ENCODE results near the gene RPN2. TPM values are rescaled to one million over a fixed set of nuclear protein-coding genes. Genes with fewer than 3 reads are reported as not detected.

Gene RPN2
- polyA plus RNA-seq, 1 donor (not counting 4 experiments of a cell fraction or from before 2014, with no cell fraction given) = 220 TPM

DNA sequence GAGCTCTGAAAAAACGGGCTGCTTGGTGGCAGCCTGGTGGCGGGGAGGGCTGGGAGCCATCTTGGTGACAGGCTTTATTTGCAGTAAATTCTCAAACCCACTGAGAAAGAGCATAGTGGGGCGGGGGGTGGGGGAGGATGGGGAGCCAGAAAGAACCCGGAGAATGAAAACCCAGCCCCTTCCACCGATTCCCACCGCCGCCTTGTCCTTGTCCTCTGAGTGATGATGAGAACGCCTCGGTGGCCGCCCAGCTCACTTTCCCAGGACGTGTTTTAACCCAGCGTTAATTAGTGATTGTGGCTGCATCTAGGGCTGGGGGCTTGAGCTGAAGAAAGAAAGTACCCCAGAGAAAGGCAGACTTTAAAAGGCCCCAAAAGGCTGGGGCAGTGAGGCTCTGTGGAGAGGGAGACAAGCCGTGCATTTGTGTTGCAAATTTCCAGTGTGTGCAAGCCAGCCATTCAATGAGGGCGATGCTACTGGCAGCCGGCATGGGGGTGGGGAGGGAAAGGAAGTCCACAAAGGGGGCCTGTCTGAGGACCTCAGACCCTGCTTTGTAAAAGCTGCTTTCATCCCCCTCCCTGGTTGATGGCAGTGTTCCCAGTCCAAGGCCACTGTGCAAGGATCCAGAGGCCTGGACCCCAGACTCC is 88.7 kb downstream of the RPN2 start:
- DNase-seq (ENCODE audit: low read depth, low spot score) = no peak
- Histone ChIP-seq H3K9ac (ENCODE audit: control insufficient read depth, extremely low read depth, insufficient read depth, low read length) (no peak overlapping the region), H3K27ac (ENCODE audit: control insufficient read depth, insufficient read depth, low read length) (no peak overlapping the region), H3K9me1 (ENCODE audit: control insufficient read depth, extremely low read depth, insufficient read depth, low read length) (no peaks in the 10 kb centered on the region), H3K79me2 (ENCODE audit: control insufficient read depth, insufficient read depth, low read length) (no peaks in the 10 kb centered on the region), H3K4me1 (ENCODE audit: control insufficient read depth, extremely low read depth, insufficient read depth, low read length) (peaks cover 3% of the 10 kb centered on the region), H3K9me3 (ENCODE audit: control insufficient read depth, low read depth, low read length) (no peaks in the 10 kb centered on the region), H3K4me3 (ENCODE audit: control insufficient read depth in 2 of 3, extremely low read depth in 1 of 3, insufficient read depth in 2 of 3, low read depth in 1 of 3, low read length in 3 of 3) (no peak overlapping the region), H3K36me3 (ENCODE audit: control insufficient read depth in 2 of 2, extremely low read depth in 1 of 2, insufficient read depth in 2 of 2, low read length in 2 of 2) (no peaks in the 10 kb centered on the region), H3K27me3 (ENCODE audit: control insufficient read depth, extremely low read depth, insufficient read depth, low read length) (no peaks in the 10 kb centered on the region), H3K4me2 (ENCODE audit: control insufficient read depth, extremely low read depth, insufficient read depth, low read depth, low read length) (no peak overlapping the region), H4K20me1 (ENCODE audit: control insufficient read depth, extremely low read depth, insufficient read depth, low read length) (no peaks in the 10 kb centered on the region), H2AFZ (ENCODE audit: control insufficient read depth, low read length) (no peak overlapping the region)
- no peak for TF ChIP-seq EZH2 (IDR thresholded peaks at IDR 0.05; ENCODE audit: low read length)
- TF ChIP-seq, protein P1, sequence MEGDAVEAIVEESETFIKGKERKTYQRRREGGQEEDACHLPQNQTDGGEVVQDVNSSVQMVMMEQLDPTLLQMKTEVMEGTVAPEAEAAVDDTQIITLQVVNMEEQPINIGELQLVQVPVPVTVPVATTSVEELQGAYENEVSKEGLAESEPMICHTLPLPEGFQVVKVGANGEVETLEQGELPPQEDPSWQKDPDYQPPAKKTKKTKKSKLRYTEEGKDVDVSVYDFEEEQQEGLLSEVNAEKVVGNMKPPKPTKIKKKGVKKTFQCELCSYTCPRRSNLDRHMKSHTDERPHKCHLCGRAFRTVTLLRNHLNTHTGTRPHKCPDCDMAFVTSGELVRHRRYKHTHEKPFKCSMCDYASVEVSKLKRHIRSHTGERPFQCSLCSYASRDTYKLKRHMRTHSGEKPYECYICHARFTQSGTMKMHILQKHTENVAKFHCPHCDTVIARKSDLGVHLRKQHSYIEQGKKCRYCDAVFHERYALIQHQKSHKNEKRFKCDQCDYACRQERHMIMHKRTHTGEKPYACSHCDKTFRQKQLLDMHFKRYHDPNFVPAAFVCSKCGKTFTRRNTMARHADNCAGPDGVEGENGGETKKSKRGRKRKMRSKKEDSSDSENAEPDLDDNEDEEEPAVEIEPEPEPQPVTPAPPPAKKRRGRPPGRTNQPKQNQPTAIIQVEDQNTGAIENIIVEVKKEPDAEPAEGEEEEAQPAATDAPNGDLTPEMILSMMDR (optimal IDR thresholded peaks at IDR 0.05 in 1 of 3, IDR thresholded peaks at IDR 0.05 in 1 of 3, conservative IDR thresholded peaks at IDR 0.05 in 1 of 3; ENCODE audit: extremely low read depth in 1 of 3, insufficient read depth in 2 of 3, low read length in 3 of 3) = no peak
- no peak for FAIRE-seq
- dilution Hi-C loops (cut with MboI; ENCODE audit: extremely low pct_ligation_motif_present, low sequenced_read_pairs) = loop anchor here (25.0 kb wide), 1 partner anchor 220 kb away; no protein-coding TSS in a partner anchor

- Histone ChIP-seq H4K20me1 (ENCODE audit: control insufficient read depth, extremely low read depth, insufficient read depth, low read length) (no peaks in the 10 kb centered on the region), H3K36me3 (ENCODE audit: control insufficient read depth in 2 of 2, extremely low read depth in 1 of 2, insufficient read depth in 2 of 2, low read length in 2 of 2) (no peaks in the 10 kb centered on the region), H3K27ac (ENCODE audit: control insufficient read depth, insufficient read depth, low read length) (no peak overlapping the region), H2AFZ (ENCODE audit: control insufficient read depth, low read length) (no peak overlapping the region), H3K9me1 (ENCODE audit: control insufficient read depth, extremely low read depth, insufficient read depth, low read length) (no peaks in the 10 kb centered on the region), H3K9me3 (ENCODE audit: control insufficient read depth, low read depth, low read length) (no peaks in the 10 kb centered on the region), H3K4me1 (ENCODE audit: control insufficient read depth, extremely low read depth, insufficient read depth, low read length) (peaks cover 3% of the 10 kb centered on the region), H3K79me2 (ENCODE audit: control insufficient read depth, insufficient read depth, low read length) (no peaks in the 10 kb centered on the region), H3K27me3 (ENCODE audit: control insufficient read depth, extremely low read depth, insufficient read depth, low read length) (no peaks in the 10 kb centered on the region), H3K4me3 (ENCODE audit: control insufficient read depth in 2 of 3, extremely low read depth in 1 of 3, insufficient read depth in 2 of 3, low read depth in 1 of 3, low read length in 3 of 3) (no peak overlapping the region), H3K4me2 (ENCODE audit: control insufficient read depth, extremely low read depth, insufficient read depth, low read depth, low read length) (no peak overlapping the region), H3K9ac (ENCODE audit: control insufficient read depth, extremely low read depth, insufficient read depth, low read length) (no peak overlapping the region)
- TF ChIP-seq, protein P1 (optimal IDR thresholded peaks at IDR 0.05 in 1 of 3, IDR thresholded peaks at IDR 0.05 in 1 of 3, conservative IDR thresholded peaks at IDR 0.05 in 1 of 3; ENCODE audit: extremely low read depth in 1 of 3, insufficient read depth in 2 of 3, low read length in 3 of 3) = no peak
- no peak for TF ChIP-seq EZH2 (IDR thresholded peaks at IDR 0.05; ENCODE audit: low read length)
- dilution Hi-C loops (cut with MboI; ENCODE audit: extremely low pct_ligation_motif_present, low sequenced_read_pairs) = loop anchor here (25.0 kb wide), 1 partner anchor 217 kb away; no protein-coding TSS in a partner anchor
- no peak for DNase-seq (ENCODE audit: low read depth, low spot score)
- FAIRE-seq = no peak
These were observed 91.7 kb downstream of the RPN2 start for GRCh38 chr20:37270576-37271420.

All from keratinocyte (primary cell).